ENCODE results near the gene POTEG.
"Not testable (repeated sequence)": the region's sequence is repeated elsewhere in the genome, so short reads cannot be mapped to it uniquely, and the experiment has no call there.

GRCh38 chr14:19386996-19387395 is 47.1 kb downstream of the POTEG start:
- not testable (repeated sequence) for TF ChIP-seq POLR2A, POLR2AphosphoS5, POU2F2 (IDR thresholded peaks at IDR 0.05; ENCODE audit: low read depth, low read length)
